ENCODE data around the gene PTPRD. TPM values are rescaled to one million over a fixed set of nuclear protein-coding genes. Genes with fewer than 3 reads are reported as not detected.

The PTPRD gene
- total and polyA plus RNA-seq, 3 experiments from 2014 or later: 0.02 to 0.04 TPM; not detected in 1

DNA sequence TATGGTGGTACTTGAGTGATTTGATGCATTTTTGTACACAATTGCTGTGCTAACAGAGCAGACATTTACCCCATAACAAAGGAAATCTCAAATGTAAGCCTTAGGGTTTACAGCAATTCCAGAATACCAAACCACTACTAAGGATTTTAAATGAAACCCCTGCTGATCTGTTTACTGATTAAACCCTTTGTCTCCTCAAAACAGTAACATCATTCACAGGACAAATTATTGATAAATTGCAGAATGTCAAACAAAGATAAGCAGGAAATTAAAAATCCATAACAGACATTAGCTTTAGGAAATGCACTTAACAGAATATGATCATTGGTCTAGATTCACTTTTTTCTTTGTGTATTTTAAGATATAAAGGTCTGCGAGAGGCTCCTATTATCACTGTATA is 1796.9 kb downstream of the PTPRD start:
- no peak overlapping the region for H3K4me3 Mint-ChIP-seq
- H3K9me3 Mint-ChIP-seq: no peaks in the 10 kb centered on the region
- no peaks in the 10 kb centered on the region for H3K9me3 ChIP-seq (ENCODE audit: low read length)
- H3K27ac Mint-ChIP-seq: no peak overlapping the region
- no peak for DNase-seq
- H3K36me3 Mint-ChIP-seq: no peaks in the 10 kb centered on the region
- no peaks in the 10 kb centered on the region for H3K27me3 ChIP-seq (ENCODE audit: insufficient read depth, low read length, poor library complexity, severe bottlenecking)
- H3K36me3 ChIP-seq (ENCODE audit: insufficient read depth, low read length): no peaks in the 10 kb centered on the region
- ChIA-PET POLR2A (no interaction called here), CTCF (no interaction called here)
- H3K27ac ChIP-seq (ENCODE audit: low read depth, low read length): no peak overlapping the region
- H3K27me3 Mint-ChIP-seq: no peaks in the 10 kb centered on the region
- H3K4me1 ChIP-seq (ENCODE audit: insufficient read depth, low read length): no peaks in the 10 kb centered on the region
- H3K4me3 ChIP-seq (ENCODE audit: low read length): no peak overlapping the region
- no peaks in the 10 kb centered on the region for H3K4me1 Mint-ChIP-seq

GRCh38 chr9:8815219-8815618 is 1797.6 kb downstream of the PTPRD start:
- Histone ChIP-seq H3K4me3 (ENCODE audit: low read length) (no peak overlapping the region), H3K4me1 (ENCODE audit: insufficient read depth, low read length) (no peaks in the 10 kb centered on the region), H3K27ac (ENCODE audit: low read depth, low read length) (no peak overlapping the region), H3K36me3 (ENCODE audit: insufficient read depth, low read length) (no peaks in the 10 kb centered on the region), H3K9me3 (ENCODE audit: low read length) (no peaks in the 10 kb centered on the region), H3K27me3 (ENCODE audit: insufficient read depth, low read length, poor library complexity, severe bottlenecking) (no peaks in the 10 kb centered on the region)
- Mint-ChIP-seq H3K9me3 (no peaks in the 10 kb centered on the region), H3K4me1 (no peaks in the 10 kb centered on the region), H3K27ac (no peak overlapping the region), H3K27me3 (no peaks in the 10 kb centered on the region), H3K36me3 (no peaks in the 10 kb centered on the region), H3K4me3 (no peak overlapping the region)
- DNase-seq: no peak
- POLR2A ChIA-PET: no interaction called here
- CTCF ChIA-PET: no interaction called here

GRCh38 chr9:8812888-8813287 is 1799.9 kb downstream of the PTPRD start:
- H3K36me3 ChIP-seq (ENCODE audit: insufficient read depth, low read length): no peaks in the 10 kb centered on the region
- Mint-ChIP-seq H3K27ac (no peak overlapping the region), H3K4me3 (no peak overlapping the region), H3K9me3 (no peaks in the 10 kb centered on the region), H3K36me3 (no peaks in the 10 kb centered on the region), H3K4me1 (no peaks in the 10 kb centered on the region), H3K27me3 (no peaks in the 10 kb centered on the region)
- CTCF ChIA-PET: no interaction called here
- POLR2A ChIA-PET: no interaction called here
- no peaks in the 10 kb centered on the region for H3K9me3 ChIP-seq (ENCODE audit: low read length)
- no peak overlapping the region for H3K27ac ChIP-seq (ENCODE audit: low read depth, low read length)
- no peak for DNase-seq
- no peaks in the 10 kb centered on the region for H3K27me3 ChIP-seq (ENCODE audit: insufficient read depth, low read length, poor library complexity, severe bottlenecking)
- no peaks in the 10 kb centered on the region for H3K4me1 ChIP-seq (ENCODE audit: insufficient read depth, low read length)
- H3K4me3 ChIP-seq (ENCODE audit: low read length): no peak overlapping the region

DNA sequence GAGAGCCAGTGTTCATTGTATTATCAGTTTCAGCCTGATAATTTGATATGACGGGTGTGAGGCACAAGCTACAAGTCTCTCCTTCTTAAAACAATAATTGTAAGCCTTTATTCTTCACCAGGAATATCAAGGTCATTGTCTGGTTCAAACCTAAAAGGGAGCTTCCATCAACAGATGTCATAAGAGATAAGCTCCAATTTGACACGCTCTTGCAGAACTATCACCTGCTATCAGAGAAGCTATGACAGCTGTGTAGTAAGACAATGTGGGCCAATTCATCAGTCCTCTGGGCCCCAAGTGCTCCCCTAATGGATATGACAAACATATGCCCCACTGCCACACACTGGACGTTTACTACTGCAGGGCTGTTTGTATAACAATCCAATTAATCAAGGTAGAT is 1803.1 kb downstream of the PTPRD start:
- Mint-ChIP-seq H3K4me3 (no peak overlapping the region), H3K36me3 (no peaks in the 10 kb centered on the region), H3K4me1 (no peaks in the 10 kb centered on the region), H3K9me3 (no peaks in the 10 kb centered on the region), H3K27me3 (no peaks in the 10 kb centered on the region), H3K27ac (no peak overlapping the region)
- no peaks in the 10 kb centered on the region for H3K36me3 ChIP-seq (ENCODE audit: insufficient read depth, low read length)
- no peaks in the 10 kb centered on the region for H3K9me3 ChIP-seq (ENCODE audit: low read length)
- no peaks in the 10 kb centered on the region for H3K27me3 ChIP-seq (ENCODE audit: insufficient read depth, low read length, poor library complexity, severe bottlenecking)
- DNase-seq: no peak
- ChIA-PET POLR2A (interaction anchor here (0.7 kb wide), 1 partner anchor 298 kb away, joined by 3 read pairs; no protein-coding TSS in a partner anchor), CTCF (no interaction called here)
- H3K4me1 ChIP-seq (ENCODE audit: insufficient read depth, low read length): no peaks in the 10 kb centered on the region
- no peak overlapping the region for H3K4me3 ChIP-seq (ENCODE audit: low read length)
- no peak overlapping the region for H3K27ac ChIP-seq (ENCODE audit: low read depth, low read length)

- Histone ChIP-seq H3K27me3 (ENCODE audit: insufficient read depth, low read length, poor library complexity, severe bottlenecking) (no peaks in the 10 kb centered on the region), H3K4me3 (ENCODE audit: low read length) (no peak overlapping the region), H3K9me3 (ENCODE audit: low read length) (no peaks in the 10 kb centered on the region), H3K4me1 (ENCODE audit: insufficient read depth, low read length) (no peaks in the 10 kb centered on the region), H3K36me3 (ENCODE audit: insufficient read depth, low read length) (no peaks in the 10 kb centered on the region), H3K27ac (ENCODE audit: low read depth, low read length) (no peak overlapping the region)
- no peaks in the 10 kb centered on the region for H3K9me3 Mint-ChIP-seq
- no peak overlapping the region for H3K4me3 Mint-ChIP-seq
- DNase-seq: no peak
- H3K27ac Mint-ChIP-seq: no peak overlapping the region
- H3K36me3 Mint-ChIP-seq: no peaks in the 10 kb centered on the region
- H3K4me1 Mint-ChIP-seq: no peaks in the 10 kb centered on the region
- ChIA-PET POLR2A (no interaction called here), CTCF (no interaction called here)
- no peaks in the 10 kb centered on the region for H3K27me3 Mint-ChIP-seq
These were observed 1806.7 kb downstream of the PTPRD start for GRCh38 chr9:8806150-8806549.

DNA sequence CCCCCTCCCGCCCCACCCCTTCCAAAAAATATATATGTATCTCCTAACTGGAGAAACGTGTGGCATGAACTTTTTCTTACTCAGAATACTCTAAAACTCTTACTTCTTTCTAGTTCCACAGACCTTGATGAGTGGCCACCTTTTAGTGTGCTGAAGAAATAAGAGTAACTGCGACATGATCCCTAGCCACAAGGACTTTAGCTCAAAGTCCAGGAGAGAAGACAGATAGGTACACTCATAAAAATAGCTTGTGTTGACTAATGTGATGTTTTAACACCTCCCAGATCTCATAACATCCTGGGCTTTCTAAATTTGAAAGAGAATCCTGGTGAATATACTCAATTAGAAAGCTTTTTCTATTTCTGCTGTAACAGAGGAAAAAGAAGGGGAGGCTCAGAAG is 1808.2 kb downstream of the PTPRD start:
- Histone ChIP-seq H3K27me3 (ENCODE audit: insufficient read depth, low read length, poor library complexity, severe bottlenecking) (no peaks in the 10 kb centered on the region), H3K9me3 (ENCODE audit: low read length) (no peaks in the 10 kb centered on the region), H3K27ac (ENCODE audit: low read depth, low read length) (no peak overlapping the region), H3K36me3 (ENCODE audit: insufficient read depth, low read length) (no peaks in the 10 kb centered on the region), H3K4me3 (ENCODE audit: low read length) (no peak overlapping the region), H3K4me1 (ENCODE audit: insufficient read depth, low read length) (no peaks in the 10 kb centered on the region)
- Mint-ChIP-seq H3K27me3 (no peaks in the 10 kb centered on the region), H3K4me1 (no peaks in the 10 kb centered on the region), H3K4me3 (no peak overlapping the region), H3K9me3 (no peaks in the 10 kb centered on the region), H3K36me3 (no peaks in the 10 kb centered on the region), H3K27ac (no peak overlapping the region)
- ChIA-PET POLR2A (no interaction called here), CTCF (no interaction called here)
- no peak for DNase-seq

GRCh38 chr9:8802242-8802641 is 1810.6 kb downstream of the PTPRD start:
- no peak overlapping the region for H3K27ac ChIP-seq (ENCODE audit: low read depth, low read length)
- no peak overlapping the region for H3K4me3 ChIP-seq (ENCODE audit: low read length)
- H3K36me3 ChIP-seq (ENCODE audit: insufficient read depth, low read length): no peaks in the 10 kb centered on the region
- no peaks in the 10 kb centered on the region for H3K36me3 Mint-ChIP-seq
- no peaks in the 10 kb centered on the region for H3K4me1 Mint-ChIP-seq
- H3K9me3 Mint-ChIP-seq: no peaks in the 10 kb centered on the region
- H3K27me3 ChIP-seq (ENCODE audit: insufficient read depth, low read length, poor library complexity, severe bottlenecking): no peaks in the 10 kb centered on the region
- H3K4me1 ChIP-seq (ENCODE audit: insufficient read depth, low read length): no peaks in the 10 kb centered on the region
- ChIA-PET CTCF (no interaction called here), POLR2A (no interaction called here)
- H3K27me3 Mint-ChIP-seq: no peaks in the 10 kb centered on the region
- H3K9me3 ChIP-seq (ENCODE audit: low read length): no peaks in the 10 kb centered on the region
- H3K4me3 Mint-ChIP-seq: no peak overlapping the region
- no peak overlapping the region for H3K27ac Mint-ChIP-seq
- DNase-seq: no peak

GRCh38 chr9:8800196-8800595 is 1812.6 kb downstream of the PTPRD start:
- no peak overlapping the region for H3K27ac Mint-ChIP-seq
- Histone ChIP-seq H3K36me3 (ENCODE audit: insufficient read depth, low read length) (no peaks in the 10 kb centered on the region), H3K4me3 (ENCODE audit: low read length) (no peak overlapping the region), H3K27me3 (ENCODE audit: insufficient read depth, low read length, poor library complexity, severe bottlenecking) (no peaks in the 10 kb centered on the region), H3K27ac (ENCODE audit: low read depth, low read length) (no peak overlapping the region), H3K4me1 (ENCODE audit: insufficient read depth, low read length) (no peaks in the 10 kb centered on the region), H3K9me3 (ENCODE audit: low read length) (no peaks in the 10 kb centered on the region)
- H3K36me3 Mint-ChIP-seq: no peaks in the 10 kb centered on the region
- no peaks in the 10 kb centered on the region for H3K4me1 Mint-ChIP-seq
- H3K27me3 Mint-ChIP-seq: no peaks in the 10 kb centered on the region
- H3K4me3 Mint-ChIP-seq: no peak overlapping the region
- no peak for DNase-seq
- ChIA-PET POLR2A (no interaction called here), CTCF (no interaction called here)
- no peaks in the 10 kb centered on the region for H3K9me3 Mint-ChIP-seq

- Mint-ChIP-seq H3K4me3 (no peak overlapping the region), H3K27me3 (no peaks in the 10 kb centered on the region), H3K27ac (no peak overlapping the region), H3K36me3 (no peaks in the 10 kb centered on the region), H3K4me1 (no peaks in the 10 kb centered on the region), H3K9me3 (no peaks in the 10 kb centered on the region)
- no peak overlapping the region for H3K4me3 ChIP-seq (ENCODE audit: low read length)
- no peak for DNase-seq
- no peaks in the 10 kb centered on the region for H3K9me3 ChIP-seq (ENCODE audit: low read length)
- no peak overlapping the region for H3K27ac ChIP-seq (ENCODE audit: low read depth, low read length)
- no peaks in the 10 kb centered on the region for H3K27me3 ChIP-seq (ENCODE audit: insufficient read depth, low read length, poor library complexity, severe bottlenecking)
- ChIA-PET CTCF (no interaction called here), POLR2A (no interaction called here)
- H3K4me1 ChIP-seq (ENCODE audit: insufficient read depth, low read length): no peaks in the 10 kb centered on the region
- H3K36me3 ChIP-seq (ENCODE audit: insufficient read depth, low read length): no peaks in the 10 kb centered on the region
These were observed 1813.2 kb downstream of the PTPRD start for GRCh38 chr9:8799615-8800014.
